Adrenal gland (tissue), 5 donors: ENCODE results near the gene BRAF.

Source experiments
- POLR2A ChIP-seq, 2 donors: fragments of 450-650 bp; IDR thresholded peaks; one replicate each; pipeline ENCODE4 v1.6.1; 2017; ENCODE audit warnings: antibody characterized with exemption in 2 of 2, mild to moderate bottlenecking in 2 of 2, moderate library complexity in 1 of 2
- TF ChIP-seq, protein P1 (sequence below), 6 experiments: fragments of 450-650 bp in 4 of 6; fragments of 200-600 bp in 2 of 6; sonication (generic) in 1 of 6; IDR thresholded peaks; 1 replicate in 5 of 6; 2 replicates in 1 of 6; pipeline versions ENCODE4 v1.5.1 to v1.8.0; 2016 to 2021; ENCODE audit warnings: antibody characterized with exemption in 6 of 6, mild to moderate bottlenecking in 2 of 6, moderate library complexity in 1 of 6
- donor health status: DM: no; HTN: no; CAD: no.

- TF ChIP-seq, protein P1, sequence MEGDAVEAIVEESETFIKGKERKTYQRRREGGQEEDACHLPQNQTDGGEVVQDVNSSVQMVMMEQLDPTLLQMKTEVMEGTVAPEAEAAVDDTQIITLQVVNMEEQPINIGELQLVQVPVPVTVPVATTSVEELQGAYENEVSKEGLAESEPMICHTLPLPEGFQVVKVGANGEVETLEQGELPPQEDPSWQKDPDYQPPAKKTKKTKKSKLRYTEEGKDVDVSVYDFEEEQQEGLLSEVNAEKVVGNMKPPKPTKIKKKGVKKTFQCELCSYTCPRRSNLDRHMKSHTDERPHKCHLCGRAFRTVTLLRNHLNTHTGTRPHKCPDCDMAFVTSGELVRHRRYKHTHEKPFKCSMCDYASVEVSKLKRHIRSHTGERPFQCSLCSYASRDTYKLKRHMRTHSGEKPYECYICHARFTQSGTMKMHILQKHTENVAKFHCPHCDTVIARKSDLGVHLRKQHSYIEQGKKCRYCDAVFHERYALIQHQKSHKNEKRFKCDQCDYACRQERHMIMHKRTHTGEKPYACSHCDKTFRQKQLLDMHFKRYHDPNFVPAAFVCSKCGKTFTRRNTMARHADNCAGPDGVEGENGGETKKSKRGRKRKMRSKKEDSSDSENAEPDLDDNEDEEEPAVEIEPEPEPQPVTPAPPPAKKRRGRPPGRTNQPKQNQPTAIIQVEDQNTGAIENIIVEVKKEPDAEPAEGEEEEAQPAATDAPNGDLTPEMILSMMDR (IDR thresholded peaks at IDR 0.05): no peak
- no peak for TF ChIP-seq POLR2A (IDR thresholded peaks at IDR 0.05)
Observed at GRCh38 chr7:140924821-140925421, at the start of gene BRAF.
